Endothelial cell of umbilical vein (primary cell): ENCODE data around the gene CENPF. TPM values are rescaled to one million over a fixed set of nuclear protein-coding genes. Genes with fewer than 3 reads are reported as not detected.

Experiments used
- BruUV-seq: library from RNA; stranded (reverse); fragments of 400-500 nt; replicated peaks from 2 replicates; lab custom pipeline; 2021; lab: Mats Ljungman, UMichigan
- CTCF ChIA-PET: fragments of 300-600, 350-600 bp; sonication (Branson Sonifier 250); formaldehyde crosslinking; loops from one replicate; lab custom pipeline; 2021; ENCODE audit warnings: antibody characterized with exemption, inconsistent platforms; lab: Charles Lee
- POLR2A ChIA-PET: fragments of 300-600, 350-600 bp; sonication (Branson Sonifier 250); formaldehyde crosslinking; loops from one replicate; lab custom pipeline; 2021; ENCODE audit warnings: antibody characterized with exemption, inconsistent platforms; lab: Charles Lee
- DNase-seq: peaks from one replicate; pipeline ENCODE4 v3.0.0-alpha.2; 2011; ENCODE audit warnings: low read depth, low spot score
- FAIRE-seq: peaks from 2 replicates; lab custom pipeline; 2011; peaks lifted over from hg19 to GRCh38; lab: Jason Lieb, UNC
- H2AFZ ChIP-seq: 2 replicates; pipeline ENCODE4 v1.6.0; 2012; ENCODE audit warnings: low read depth, low read length, control low read depth, inconsistent platforms
- H3K27ac ChIP-seq: 2 replicates; pipeline ENCODE4 v1.5.1; 2011; ENCODE audit warnings: low read depth, mild to moderate bottlenecking, control low read depth, low read length, moderate library complexity; ENCODE audit not compliant: insufficient read depth
- H3K27me3 ChIP-seq, 2 experiments: 2 replicates each; pipeline versions ENCODE4 v1.6.0 to v1.6.1; 2011; ENCODE audit warnings: low read length in 2 of 2, mixed read lengths in 1 of 2; ENCODE audit not compliant: control insufficient read depth in 2 of 2, insufficient read depth in 2 of 2
- H3K36me3 ChIP-seq, 2 experiments: 2 replicates in 1 of 2; 3 replicates in 1 of 2; pipeline ENCODE4 v1.5.1; 2011; ENCODE audit warnings: low read length in 2 of 2, mild to moderate bottlenecking in 1 of 2, moderate library complexity in 1 of 2; ENCODE audit not compliant: control insufficient read depth in 2 of 2, insufficient read depth in 2 of 2; ENCODE audit errors: extremely low read depth in 1 of 2
- H3K4me1 ChIP-seq: 3 replicates; pipeline ENCODE4 v1.5.1; 2011; ENCODE audit warnings: mild to moderate bottlenecking, low read length; ENCODE audit not compliant: control insufficient read depth, insufficient read depth; ENCODE audit errors: extremely low read depth
- H3K4me2 ChIP-seq: 2 replicates; pipeline ENCODE4 v1.6.1; 2011; ENCODE audit warnings: low read length, control low read depth, mixed read lengths; ENCODE audit not compliant: insufficient read depth
- H3K4me3 ChIP-seq, 3 experiments: fragments of 200-600 bp in 1 of 3; sonication (generic), shearing (Covaris generic) in 1 of 3; replicated peaks in 1 of 3; 2 replicates each; pipeline ENCODE4 v1.5.1; 2011 to 2016; ENCODE audit warnings: control low read depth in 3 of 3, low read length in 3 of 3, mild to moderate bottlenecking in 2 of 3, inconsistent platforms in 1 of 3, low read depth in 1 of 3, moderate library complexity in 1 of 3; ENCODE audit not compliant: insufficient read depth in 1 of 3
- H3K79me2 ChIP-seq: 2 replicates; pipeline ENCODE4 v1.6.0; 2012; ENCODE audit warnings: low read length, inconsistent platforms; ENCODE audit not compliant: control insufficient read depth, insufficient read depth
- H3K9ac ChIP-seq: replicated peaks from 2 replicates; pipeline ENCODE3; 2011; ENCODE audit warnings: low read length, control low read depth; ENCODE audit not compliant: insufficient read depth; ENCODE audit errors: extremely low read depth
- H3K9me1 ChIP-seq: replicated peaks from 3 replicates; pipeline ENCODE4 v1.6.0; 2011; ENCODE audit warnings: mild to moderate bottlenecking, low read length; ENCODE audit not compliant: control insufficient read depth, insufficient read depth; ENCODE audit errors: extremely low read depth
- H3K9me3 ChIP-seq: replicated peaks from 2 replicates; pipeline ENCODE4 v1.5.1; 2012; ENCODE audit warnings: low read length, inconsistent platforms; ENCODE audit not compliant: control insufficient read depth, insufficient read depth
- H4K20me1 ChIP-seq: replicated peaks from 2 replicates; pipeline ENCODE3; 2011; ENCODE audit warnings: mild to moderate bottlenecking, low read length; ENCODE audit not compliant: control insufficient read depth, insufficient read depth; ENCODE audit errors: extremely low read depth
- EZH2 ChIP-seq: IDR thresholded peaks from 2 replicates; pipeline ENCODE4 v1.6.1; 2012; ENCODE audit warnings: borderline replicate concordance, low read depth, mild to moderate bottlenecking, moderate library complexity, low read length, inconsistent platforms; ENCODE audit not compliant: severe bottlenecking
- FOS ChIP-seq: IDR thresholded peaks from 2 replicates; pipeline ENCODE4 v1.6.1; 2011; ENCODE audit warnings: mild to moderate bottlenecking, low read length, moderate library complexity, borderline replicate concordance; ENCODE audit not compliant: insufficient read depth
- GATA2 ChIP-seq: IDR thresholded peaks from 2 replicates; pipeline ENCODE4 v1.7.0; 2011; ENCODE audit warnings: low read depth, mild to moderate bottlenecking, moderate library complexity, mixed read lengths, low read length; ENCODE audit not compliant: insufficient read length, insufficient read depth
- JUN ChIP-seq: IDR thresholded peaks from 2 replicates; pipeline ENCODE4 v1.6.1; 2011; ENCODE audit warnings: borderline replicate concordance, low read depth; ENCODE audit not compliant: insufficient read length, insufficient read depth
- POLR2A ChIP-seq: IDR thresholded peaks from 2 replicates; pipeline ENCODE4 v1.6.1; 2012; ENCODE audit warnings: low read depth, mild to moderate bottlenecking, control low read depth, low read length
- dilution Hi-C: fragments of 300-500 bp; cut with MboI; formaldehyde crosslinking; loops from one replicate; pipeline ENCODE4 v1.15.0; 2019; ENCODE audit warnings: low sequenced_read_pairs; ENCODE audit not compliant: extremely low pct_ligation_motif_present
- intact Hi-C: fragments of 100-400 bp; cut with micrococcal nuclease; formaldehyde crosslinking; loops from one replicate; pipeline ENCODE4 v1.10.0; 2022
- polyA plus RNA-seq, 4 experiments: library from polyadenylated mRNA; depleted of rRNA in 3 of 4; stranded (reverse) in 3 of 4; unstranded in 1 of 4; fragments of >200 nt; gene quantifications; 2 replicates each; pipeline versions ENCODE4 v1.2.1 to v1.2.3, GENCODE V29; 2011 to 2012; ENCODE audit warnings: missing spikeins in 1 of 4
- total RNA-seq: library from RNA; stranded (reverse); gene quantifications from 2 replicates; pipeline ENCODE4 v1.2.3, GENCODE V29; 2021
- TF ChIP-seq, protein P1 (sequence below), 2 donors: IDR thresholded peaks; 1 replicate in 1 of 2; 2 replicates in 1 of 2; pipeline ENCODE4 v1.5.1; 2011; ENCODE audit warnings: low read length in 2 of 2, mild to moderate bottlenecking in 2 of 2, moderate library complexity in 2 of 2, control low read depth in 1 of 2, inconsistent platforms in 1 of 2, low read depth in 1 of 2; ENCODE audit not compliant: insufficient read depth in 1 of 2; ENCODE audit errors: extremely low read depth in 1 of 2

The CENPF gene
- total and polyA plus RNA-seq, 2 donors (not counting 3 experiments of a cell fraction or from before 2014, with no cell fraction given): 6.4 to 66.2 TPM

DNA sequence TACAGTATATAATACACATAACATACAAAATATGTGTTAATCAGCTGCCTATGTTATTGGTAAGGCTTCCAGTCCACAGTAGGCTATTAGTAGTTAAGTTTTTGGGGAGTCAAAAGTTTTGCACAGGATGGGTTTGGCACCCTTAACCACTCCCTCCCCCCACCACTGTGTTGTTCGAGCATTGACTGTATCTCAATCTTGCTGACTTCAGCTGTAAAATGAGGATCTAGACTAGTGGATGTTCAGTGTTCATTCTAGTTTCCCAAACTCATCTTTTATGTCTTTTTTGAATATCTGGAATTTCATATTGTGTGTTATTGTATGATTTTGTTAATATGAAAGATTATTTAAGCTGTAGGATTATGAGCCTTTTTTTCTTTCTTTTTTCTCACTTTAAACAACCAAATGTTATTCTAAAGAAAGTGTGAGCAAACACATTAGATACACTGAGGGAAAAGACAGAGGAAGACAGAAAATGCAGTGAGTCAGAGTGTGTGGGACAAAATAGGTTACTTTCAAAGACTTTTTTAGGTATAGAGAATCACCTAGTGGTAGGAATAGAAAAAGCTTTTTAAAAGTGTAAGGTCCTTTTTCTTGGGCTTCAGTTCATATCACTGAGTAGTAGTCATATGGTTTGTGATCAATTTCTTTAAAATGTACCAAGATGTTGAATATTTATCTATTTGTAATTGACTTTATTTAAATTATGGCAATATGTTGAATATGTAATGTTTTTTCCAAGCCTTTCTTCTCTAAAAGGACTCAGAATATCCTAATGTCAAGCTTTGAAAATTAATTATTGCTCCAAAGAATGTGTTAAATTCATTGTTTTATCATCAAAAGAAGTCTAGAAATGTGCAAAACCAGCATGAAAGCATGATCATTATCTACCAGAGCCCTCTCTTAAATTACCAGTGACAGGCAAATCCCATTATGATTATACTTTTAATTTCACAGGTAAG is 17.9 kb upstream of the CENPF start:
- no peaks in the 10 kb centered on the region for H3K79me2 ChIP-seq
- H4K20me1 ChIP-seq: no peaks in the 10 kb centered on the region
- no peak overlapping the region for H3K9ac ChIP-seq
- POLR2A ChIA-PET: interaction anchor here (1.2 kb wide), 1 partner anchor 34 kb away, joined by 4 read pairs; the partner anchor contains the start of gene PTPN14
- DNase-seq (peak; percentile 77), FAIRE-seq (peak; percentile 94)
- no peak overlapping the region for H3K4me3 ChIP-seq
- no peak overlapping the region for H3K4me2 ChIP-seq
- no peak overlapping the region for H2AFZ ChIP-seq
- no peak overlapping the region for H3K27ac ChIP-seq
- dilution Hi-C loops: loop anchor here (25.0 kb wide), 1 partner anchor 248 kb away; no protein-coding TSS in a partner anchor
- H3K9me1 ChIP-seq: no peaks in the 10 kb centered on the region
- BruUV-seq: no TSS peak
- H3K4me1 ChIP-seq: peaks cover 14% of the 10 kb centered on the region
- H3K27me3 ChIP-seq: no peaks in the 10 kb centered on the region
- H3K36me3 ChIP-seq: no peaks in the 10 kb centered on the region
- no peaks in the 10 kb centered on the region for H3K9me3 ChIP-seq
- TF ChIP-seq FOS: peak; percentile 79
- TF ChIP-seq GATA2: no peak
- TF ChIP-seq POLR2A: no peak
- TF ChIP-seq EZH2: no peak
- TF ChIP-seq JUN: no peak
- TF ChIP-seq, protein P1, sequence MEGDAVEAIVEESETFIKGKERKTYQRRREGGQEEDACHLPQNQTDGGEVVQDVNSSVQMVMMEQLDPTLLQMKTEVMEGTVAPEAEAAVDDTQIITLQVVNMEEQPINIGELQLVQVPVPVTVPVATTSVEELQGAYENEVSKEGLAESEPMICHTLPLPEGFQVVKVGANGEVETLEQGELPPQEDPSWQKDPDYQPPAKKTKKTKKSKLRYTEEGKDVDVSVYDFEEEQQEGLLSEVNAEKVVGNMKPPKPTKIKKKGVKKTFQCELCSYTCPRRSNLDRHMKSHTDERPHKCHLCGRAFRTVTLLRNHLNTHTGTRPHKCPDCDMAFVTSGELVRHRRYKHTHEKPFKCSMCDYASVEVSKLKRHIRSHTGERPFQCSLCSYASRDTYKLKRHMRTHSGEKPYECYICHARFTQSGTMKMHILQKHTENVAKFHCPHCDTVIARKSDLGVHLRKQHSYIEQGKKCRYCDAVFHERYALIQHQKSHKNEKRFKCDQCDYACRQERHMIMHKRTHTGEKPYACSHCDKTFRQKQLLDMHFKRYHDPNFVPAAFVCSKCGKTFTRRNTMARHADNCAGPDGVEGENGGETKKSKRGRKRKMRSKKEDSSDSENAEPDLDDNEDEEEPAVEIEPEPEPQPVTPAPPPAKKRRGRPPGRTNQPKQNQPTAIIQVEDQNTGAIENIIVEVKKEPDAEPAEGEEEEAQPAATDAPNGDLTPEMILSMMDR (IDR thresholded peaks at IDR 0.05; ENCODE audit: extremely low read depth in 1 of 2, insufficient read depth in 1 of 2, low read depth in 1 of 2, low read length in 2 of 2): peak; percentile 50 to 62
- CTCF ChIA-PET: interaction anchor here (0.6 to 10.2 kb wide), 49 partner anchors 7 to 376 kb away, joined by 3 to 359 read pairs (median 5); partner anchors contain the start of gene PTPN14
- intact Hi-C loops: loop anchor here (1.0 to 5.0 kb wide), 7 partner anchors 34 to 371 kb away; partner anchors contain the start of gene PTPN14
